NB4 (cell line): Measurements from ENCODE around the gene ANAPC7.

Source experiments
- MAX ChIP-seq: IDR thresholded peaks from 2 replicates; pipeline ENCODE4 v1.6.1; 2011; ENCODE audit warnings: low read depth, low read length
- MYC ChIP-seq: IDR thresholded peaks from 2 replicates; pipeline ENCODE4 v1.6.1; 2011; ENCODE audit warnings: low read depth, low read length
- POLR2A ChIP-seq: IDR thresholded peaks from 2 replicates; pipeline ENCODE4 v1.6.1; 2011; ENCODE audit warnings: mild to moderate bottlenecking; ENCODE audit not compliant: insufficient read length; ENCODE audit errors: extremely low read depth
- TF ChIP-seq, protein P1 (sequence below): IDR thresholded peaks from one replicate; pipeline ENCODE4 v1.5.1; 2012; ENCODE audit warnings: low read depth, low read length

DNA sequence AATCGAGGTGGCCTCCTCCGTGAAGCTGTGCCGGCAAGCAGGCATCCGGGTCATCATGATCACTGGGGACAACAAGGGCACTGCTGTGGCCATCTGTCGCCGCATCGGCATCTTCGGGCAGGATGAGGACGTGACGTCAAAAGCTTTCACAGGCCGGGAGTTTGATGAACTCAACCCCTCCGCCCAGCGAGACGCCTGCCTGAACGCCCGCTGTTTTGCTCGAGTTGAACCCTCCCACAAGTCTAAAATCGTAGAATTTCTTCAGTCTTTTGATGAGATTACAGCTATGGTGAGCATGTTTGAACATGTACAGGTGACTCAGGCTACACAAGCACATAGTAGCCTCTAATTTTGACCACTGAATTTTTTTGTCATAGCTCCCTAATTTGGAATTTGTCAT is 62.8 kb downstream of the ANAPC7 start:
- TF ChIP-seq, protein P1, sequence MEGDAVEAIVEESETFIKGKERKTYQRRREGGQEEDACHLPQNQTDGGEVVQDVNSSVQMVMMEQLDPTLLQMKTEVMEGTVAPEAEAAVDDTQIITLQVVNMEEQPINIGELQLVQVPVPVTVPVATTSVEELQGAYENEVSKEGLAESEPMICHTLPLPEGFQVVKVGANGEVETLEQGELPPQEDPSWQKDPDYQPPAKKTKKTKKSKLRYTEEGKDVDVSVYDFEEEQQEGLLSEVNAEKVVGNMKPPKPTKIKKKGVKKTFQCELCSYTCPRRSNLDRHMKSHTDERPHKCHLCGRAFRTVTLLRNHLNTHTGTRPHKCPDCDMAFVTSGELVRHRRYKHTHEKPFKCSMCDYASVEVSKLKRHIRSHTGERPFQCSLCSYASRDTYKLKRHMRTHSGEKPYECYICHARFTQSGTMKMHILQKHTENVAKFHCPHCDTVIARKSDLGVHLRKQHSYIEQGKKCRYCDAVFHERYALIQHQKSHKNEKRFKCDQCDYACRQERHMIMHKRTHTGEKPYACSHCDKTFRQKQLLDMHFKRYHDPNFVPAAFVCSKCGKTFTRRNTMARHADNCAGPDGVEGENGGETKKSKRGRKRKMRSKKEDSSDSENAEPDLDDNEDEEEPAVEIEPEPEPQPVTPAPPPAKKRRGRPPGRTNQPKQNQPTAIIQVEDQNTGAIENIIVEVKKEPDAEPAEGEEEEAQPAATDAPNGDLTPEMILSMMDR: no peak
- TF ChIP-seq MAX: no peak
- TF ChIP-seq POLR2A: no peak
- TF ChIP-seq MYC: no peak
